NCI-H2227 treated with DMSO at 0.1 percent for 48 hours (cell line): ENCODE measurements around the gene JPH2.

Source experiments
- DNase-seq: peaks from one replicate; lab custom pipeline; 2025; lab: John Stamatoyannopoulos, UW

Gene JPH2

GRCh38 chr20:44125332-44126127, 61.5 kb downstream of the JPH2 start:
- no peak for DNase-seq

- DNase-seq = no peak
Observed at GRCh38 chr20:44123874-44124535, 63.0 kb downstream of the JPH2 start.

GRCh38 chr20:44123251-44123650, 63.7 kb downstream of the JPH2 start:
- DNase-seq = no peak

- no peak for DNase-seq
Observed at GRCh38 chr20:44120676-44121425, 66.1 kb downstream of the JPH2 start.

- no peak for DNase-seq
Observed at GRCh38 chr20:44118185-44119033, 68.6 kb downstream of the JPH2 start.

GRCh38 chr20:44117296-44118184, 69.4 kb downstream of the JPH2 start:
- DNase-seq = no peak

- no peak for DNase-seq
Observed at GRCh38 chr20:44115762-44116644, 71.0 kb downstream of the JPH2 start.

GRCh38 chr20:44115181-44115580, 71.8 kb downstream of the JPH2 start:
- no peak for DNase-seq

- DNase-seq = peak; percentile 71
Observed at GRCh38 chr20:44113618-44114376, 73.2 kb downstream of the JPH2 start.

- DNase-seq = no peak
Observed at GRCh38 chr20:44112889-44113617, 73.9 kb downstream of the JPH2 start.

- DNase-seq = no peak
Observed at GRCh38 chr20:44112456-44112855, 74.5 kb downstream of the JPH2 start.

- no peak for DNase-seq
Observed at GRCh38 chr20:44111712-44112335, 75.2 kb downstream of the JPH2 start.

- DNase-seq = no peak
Observed at GRCh38 chr20:44110816-44111568, 76.0 kb downstream of the JPH2 start.

- no peak for DNase-seq
Observed at GRCh38 chr20:44109951-44110361, 77.0 kb downstream of the JPH2 start.

- no peak for DNase-seq
Observed at GRCh38 chr20:44106615-44107014, 80.4 kb downstream of the JPH2 start.

GRCh38 chr20:44104798-44105517, 82.0 kb downstream of the JPH2 start:
- no peak for DNase-seq
